HL-60 (cell line): ENCODE data around the gene SIN3B.

Experiments used
- POLR2AphosphoS5 ChIP-seq: IDR thresholded peaks from 2 replicates; pipeline ENCODE4 v1.6.1; 2012; ENCODE audit warnings: low read depth
- TF ChIP-seq, protein P1 (sequence below): IDR thresholded peaks from one replicate; pipeline ENCODE4 v1.5.1; 2011; ENCODE audit warnings: low read length, control low read depth, inconsistent platforms; ENCODE audit not compliant: insufficient read depth

GRCh38 chr19:16824658-16825311 lies 4.4 kb upstream of the SIN3B start:
- TF ChIP-seq, protein P1, sequence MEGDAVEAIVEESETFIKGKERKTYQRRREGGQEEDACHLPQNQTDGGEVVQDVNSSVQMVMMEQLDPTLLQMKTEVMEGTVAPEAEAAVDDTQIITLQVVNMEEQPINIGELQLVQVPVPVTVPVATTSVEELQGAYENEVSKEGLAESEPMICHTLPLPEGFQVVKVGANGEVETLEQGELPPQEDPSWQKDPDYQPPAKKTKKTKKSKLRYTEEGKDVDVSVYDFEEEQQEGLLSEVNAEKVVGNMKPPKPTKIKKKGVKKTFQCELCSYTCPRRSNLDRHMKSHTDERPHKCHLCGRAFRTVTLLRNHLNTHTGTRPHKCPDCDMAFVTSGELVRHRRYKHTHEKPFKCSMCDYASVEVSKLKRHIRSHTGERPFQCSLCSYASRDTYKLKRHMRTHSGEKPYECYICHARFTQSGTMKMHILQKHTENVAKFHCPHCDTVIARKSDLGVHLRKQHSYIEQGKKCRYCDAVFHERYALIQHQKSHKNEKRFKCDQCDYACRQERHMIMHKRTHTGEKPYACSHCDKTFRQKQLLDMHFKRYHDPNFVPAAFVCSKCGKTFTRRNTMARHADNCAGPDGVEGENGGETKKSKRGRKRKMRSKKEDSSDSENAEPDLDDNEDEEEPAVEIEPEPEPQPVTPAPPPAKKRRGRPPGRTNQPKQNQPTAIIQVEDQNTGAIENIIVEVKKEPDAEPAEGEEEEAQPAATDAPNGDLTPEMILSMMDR = no peak
- TF ChIP-seq POLR2AphosphoS5 = no peak
